A549 treated with CpdA at 1 μM for 4 hours (cell line): ENCODE measurements around the gene PHF3. TPM values are rescaled to one million over a fixed set of nuclear protein-coding genes. Genes with fewer than 3 reads are reported as not detected.

Experiments used
- total RNA-seq: library from RNA; stranded (reverse); fragments of 200-300 nt; extraction: Qiagen RNA extraction; gene quantifications from 5 replicates; pipeline ENCODE4 v1.2.3, GENCODE V29; 2022; ENCODE audit warnings: low read depth

PHF3 gene
- 8.6 to 15.2 TPM (median 11.2 TPM) in 5 replicates for total RNA-seq

DNA sequence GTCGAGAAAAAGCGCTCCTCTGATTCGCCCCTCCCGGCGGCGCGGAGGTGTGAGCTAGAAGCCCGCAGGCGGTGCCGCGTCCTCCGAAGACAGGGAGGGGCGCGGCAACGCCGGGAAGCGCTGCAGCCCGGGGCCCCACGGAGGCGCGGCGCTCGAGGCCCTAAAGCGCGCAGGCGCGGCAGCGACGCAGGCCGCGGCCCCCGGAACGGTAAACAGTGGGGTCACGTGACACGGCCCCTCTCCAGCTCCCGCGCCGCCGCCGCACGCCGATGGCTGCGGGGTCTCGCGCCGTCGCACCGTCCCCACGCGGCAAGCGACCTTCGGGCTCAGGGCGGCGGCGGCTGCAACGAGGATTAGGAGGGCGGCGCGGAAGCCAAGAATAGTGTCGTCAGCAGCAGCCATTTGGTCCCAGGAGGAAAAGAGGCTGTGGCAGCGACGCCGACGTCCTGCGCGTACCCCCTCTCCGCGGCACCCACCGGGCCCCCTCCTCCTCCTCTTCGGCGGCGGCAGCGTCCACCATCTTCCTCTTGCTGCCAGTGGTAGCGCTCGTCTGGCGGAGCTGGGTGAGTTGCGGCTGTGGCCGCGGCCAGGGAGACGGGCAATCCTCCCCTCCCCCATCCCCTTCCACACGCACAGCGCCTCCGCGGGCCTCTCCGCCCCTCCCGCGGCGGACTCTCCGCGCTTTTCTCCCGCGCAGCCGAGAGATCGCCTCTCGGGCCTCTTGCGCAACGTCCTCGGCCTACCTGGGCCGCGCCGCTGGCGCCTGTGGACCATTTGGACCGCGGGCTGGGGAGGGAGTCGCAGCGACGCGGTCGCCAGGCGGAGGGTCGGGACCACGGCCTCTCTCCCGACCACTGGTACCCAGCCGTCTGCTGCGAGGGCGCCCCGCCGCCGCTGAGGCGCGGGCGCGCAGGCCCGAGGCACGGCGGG lies at the start of gene PHF3:
Gene PHF3, plus strand, starts transcription at position 215 of the 930 bp plus-strand sequence. CDS start 10,750 bp downstream, outside the sequence.

Other genes with a start within 250 kb of the PHF3 start
- gene PTP4A1, start 63.3 kb upstream of the PHF3 start, total RNA-seq = 142 to 152 TPM (median 145 TPM) in 5 replicates